K562 (cell line): ENCODE results near the gene DLAT. TPM values are rescaled to one million over a fixed set of nuclear protein-coding genes. Genes with fewer than 3 reads are reported as not detected.
A peak's percentile ranks its signal among the peaks of the same experiment; 100 is the strongest.

Source experiments
- ATF6 ChIP-seq: sonication (generic); formaldehyde crosslinking; IDR thresholded peaks from 2 replicates; pipeline ENCODE4 v1.4.0; 2020; ENCODE audit warnings: mild to moderate bottlenecking, missing genetic modification reagents
- CTBP1 ChIP-seq: fragments of 450-650 bp; IDR thresholded peaks from 2 replicates; pipeline ENCODE4 v1.6.1; 2016; ENCODE audit warnings: borderline replicate concordance
- ESRRA ChIP-seq: fragments of 450-650 bp; IDR thresholded peaks from 2 replicates; pipeline ENCODE4 v1.6.1; 2014; ENCODE audit warnings: low read depth, mild to moderate bottlenecking, moderate library complexity, borderline replicate concordance
- FOXJ2 ChIP-seq: fragments of 200-800 bp; sonication (Bioruptor generic); IDR thresholded peaks from 2 replicates; pipeline ENCODE4 v1.6.1; 2016; ENCODE audit warnings: missing genetic modification characterization, missing compliant biosample characterization
- FOXK2 ChIP-seq, 2 experiments: fragments of 450-650 bp; IDR thresholded peaks in 1 of 2; conservative IDR thresholded peaks in 1 of 2; 2 replicates each; pipeline ENCODE4 v1.6.1; 2016; ENCODE audit warnings: low read depth in 2 of 2, mild to moderate bottlenecking in 1 of 2
- FOXM1 ChIP-seq, 2 experiments: fragments of 450-650 bp in 1 of 2; sonication (generic) in 1 of 2; formaldehyde crosslinking in 1 of 2; IDR thresholded peaks; 2 replicates each; pipeline versions ENCODE4 v1.6.1 to v1.9.0; 2017 to 2022; ENCODE audit warnings: low read depth in 2 of 2, mild to moderate bottlenecking in 2 of 2, missing genetic modification reagents in 1 of 2, moderate library complexity in 1 of 2
- HDAC8 ChIP-seq: fragments of 450-650 bp; IDR thresholded peaks from 2 replicates; pipeline ENCODE4 v1.6.1; 2016; ENCODE audit warnings: mild to moderate bottlenecking, missing genetic modification characterization, moderate library complexity, missing compliant biosample characterization
- KAT8 ChIP-seq: fragments of 450-650 bp; IDR thresholded peaks from 2 replicates; pipeline ENCODE4 v1.6.1; 2016; ENCODE audit warnings: low read depth, mild to moderate bottlenecking
- PHF20 ChIP-seq: fragments of 450-650 bp; IDR thresholded peaks from 2 replicates; pipeline ENCODE4 v1.6.1; 2018; ENCODE audit not compliant: partially characterized antibody
- POLR2A ChIP-seq: fragments of 450-650 bp; conservative IDR thresholded peaks from 2 replicates; pipeline ENCODE4 v1.6.1; 2016
- ZBTB1 ChIP-seq: sonication (generic); formaldehyde crosslinking; IDR thresholded peaks from 2 replicates; pipeline ENCODE4 v1.8.1; 2023; ENCODE audit warnings: missing genetic modification reagents, low read depth, mild to moderate bottlenecking, borderline replicate concordance
- ZFX ChIP-seq: sonication (generic); formaldehyde crosslinking; IDR thresholded peaks from 2 replicates; pipeline ENCODE4 v1.8.0; 2022; ENCODE audit warnings: mild to moderate bottlenecking, missing genetic modification reagents, moderate library complexity
- ZNF384 ChIP-seq: IDR thresholded peaks from 2 replicates; pipeline ENCODE4 v1.6.1; 2012; ENCODE audit warnings: low read depth, low read length, improper control_type of control experiment
- ZNF639 ChIP-seq, 2 experiments: fragments of 200-800 bp in 1 of 2; sonication (Bioruptor generic) in 1 of 2; sonication (generic) in 1 of 2; formaldehyde crosslinking in 1 of 2; IDR thresholded peaks in 1 of 2; conservative IDR thresholded peaks in 1 of 2; 2 replicates each; pipeline versions ENCODE4 v1.5.0 to v1.6.1; 2016 to 2020; ENCODE audit warnings: missing compliant biosample characterization in 1 of 2, missing genetic modification characterization in 1 of 2, missing genetic modification reagents in 1 of 2
- polyA plus RNA-seq, 8 experiments: library from polyadenylated mRNA; depleted of rRNA in 4 of 8; stranded (reverse) in 5 of 8; unstranded in 3 of 8; fragments of >200 nt; fragmentation: Nextera tagmentation in 2 of 8; fragmentation: Illumina TruSeq in 1 of 8; extraction: Ambion mirVana in 2 of 8; extraction: Trizol in 1 of 8; gene quantifications; 2 replicates each; pipeline versions ENCODE4 v1.2.1 to v1.2.3, GENCODE V29; 2011 to 2014; ENCODE audit warnings: inconsistent platforms in 1 of 8, missing spikeins in 1 of 8
- total RNA-seq, 7 experiments: library from RNA; depleted of rRNA in 6 of 7; stranded (reverse); fragments of >200 nt in 6 of 7; fragmentation: Illumina TruSeq in 2 of 7; extraction: Trizol in 2 of 7; gene quantifications; 2 replicates each; pipeline versions ENCODE4 v1.2.1 to v1.2.3, GENCODE V29; 2011 to 2021; ENCODE audit warnings: low replicate concordance in 1 of 7
- TF ChIP-seq, protein P1 (sequence below): fragments of 450-650 bp; IDR thresholded peaks from 2 replicates; pipeline ENCODE4 v1.6.1; 2017; ENCODE audit warnings: antibody characterized with exemption, mild to moderate bottlenecking

DLAT gene
- total and polyA plus RNA-seq, 9 of the 15 experiments (the other 6 are each of a cell fraction or from before 2014, with no cell fraction given): 41.7 to 152 (median 105) TPM

DNA sequence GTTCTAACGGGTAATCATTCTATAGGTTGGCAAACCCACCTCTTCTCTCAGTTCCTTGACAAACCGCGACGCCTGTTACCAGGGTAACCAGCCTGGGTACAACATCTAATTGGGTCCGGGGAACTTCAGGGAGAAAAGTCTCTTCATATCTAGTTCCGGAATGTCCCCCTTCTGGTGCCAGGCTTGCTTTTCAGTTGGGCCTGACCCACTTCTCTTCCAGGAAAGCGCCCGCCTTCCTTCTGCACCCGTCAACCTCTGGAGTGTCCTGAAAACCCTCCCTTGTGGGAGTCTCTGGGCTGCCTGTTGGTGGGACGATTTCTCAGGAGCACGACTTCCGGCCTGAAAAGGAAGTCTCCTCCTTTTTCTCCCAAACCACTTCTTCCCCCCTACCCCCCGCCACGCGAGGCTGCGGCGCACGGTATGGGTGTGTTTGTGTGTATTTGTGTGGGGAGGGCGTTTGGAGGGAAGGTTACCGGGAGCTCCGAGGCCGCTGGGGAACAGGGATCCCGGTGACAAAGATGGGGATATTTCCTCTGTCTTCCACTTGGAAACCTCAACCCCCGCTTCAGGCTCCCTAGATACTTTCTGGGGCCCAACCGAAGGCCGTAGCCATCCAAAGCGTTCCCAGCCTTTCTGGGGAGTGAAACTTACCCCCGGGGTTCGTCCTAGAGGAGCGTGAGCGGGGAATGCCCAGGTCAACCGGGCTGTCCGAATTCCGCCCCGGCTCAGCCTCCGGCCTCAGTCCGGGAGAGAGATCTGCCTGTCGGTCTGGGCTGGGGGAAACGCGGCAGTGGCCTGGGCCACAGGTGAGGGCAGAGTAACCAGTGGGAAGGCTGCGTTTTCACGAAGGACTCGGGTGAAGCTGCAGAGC is 49.0 kb downstream of the DLAT start, which contains the start of the genes NKAPD1 and PIH1D2 (continued):
- peak in 1 of 2 experiments; percentile 25; a peak in 1 of 4 replicates for TF ChIP-seq ZNF639 (CRISPR knock-in tag; conservative IDR thresholded peaks at IDR 0.05 in 1 of 2, IDR thresholded peaks at IDR 0.05 in 1 of 2)
- 0 out of 2 replicates have a peak, but pooled peaks have one; percentile 69 for TF ChIP-seq KAT8
- TF ChIP-seq HDAC8 (tag): peak; percentile 80; the same call in 1 of the 2 replicates
- peak; percentile 84 for TF ChIP-seq ESRRA
- TF ChIP-seq ZNF384: 0 out of 2 replicates have a peak, but pooled peaks have one; percentile 32
- TF ChIP-seq ATF6 (CRISPR knock-in tag): 0 out of 2 replicates have a peak, but pooled peaks have one; percentile 73
- peak; percentile 89 to 90; a peak in 3 of 4 replicates for TF ChIP-seq FOXK2 (conservative IDR thresholded peaks at IDR 0.05 in 1 of 2, IDR thresholded peaks at IDR 0.05 in 1 of 2; ENCODE audit: low read depth in 2 of 2)
- TF ChIP-seq FOXJ2 (tag): peak; percentile 71; the same call in 1 of the 2 replicates
- TF ChIP-seq POLR2A: peak; percentile 79
- TF ChIP-seq ZBTB1 (CRISPR knock-in tag): peak; percentile 77; the same call in 1 of the 2 replicates
- TF ChIP-seq PHF20: peak; percentile 97
- peak; percentile 67; the same call in 1 of the 2 replicates for TF ChIP-seq FOXM1 (IDR thresholded peaks at IDR 0.05; ENCODE audit: low read depth)
- TF ChIP-seq FOXM1 (CRISPR knock-in tag; IDR thresholded peaks at IDR 0.05; ENCODE audit: low read depth): no peak
- TF ChIP-seq ZFX (CRISPR knock-in tag): peak; percentile 80
- TF ChIP-seq, protein P1, sequence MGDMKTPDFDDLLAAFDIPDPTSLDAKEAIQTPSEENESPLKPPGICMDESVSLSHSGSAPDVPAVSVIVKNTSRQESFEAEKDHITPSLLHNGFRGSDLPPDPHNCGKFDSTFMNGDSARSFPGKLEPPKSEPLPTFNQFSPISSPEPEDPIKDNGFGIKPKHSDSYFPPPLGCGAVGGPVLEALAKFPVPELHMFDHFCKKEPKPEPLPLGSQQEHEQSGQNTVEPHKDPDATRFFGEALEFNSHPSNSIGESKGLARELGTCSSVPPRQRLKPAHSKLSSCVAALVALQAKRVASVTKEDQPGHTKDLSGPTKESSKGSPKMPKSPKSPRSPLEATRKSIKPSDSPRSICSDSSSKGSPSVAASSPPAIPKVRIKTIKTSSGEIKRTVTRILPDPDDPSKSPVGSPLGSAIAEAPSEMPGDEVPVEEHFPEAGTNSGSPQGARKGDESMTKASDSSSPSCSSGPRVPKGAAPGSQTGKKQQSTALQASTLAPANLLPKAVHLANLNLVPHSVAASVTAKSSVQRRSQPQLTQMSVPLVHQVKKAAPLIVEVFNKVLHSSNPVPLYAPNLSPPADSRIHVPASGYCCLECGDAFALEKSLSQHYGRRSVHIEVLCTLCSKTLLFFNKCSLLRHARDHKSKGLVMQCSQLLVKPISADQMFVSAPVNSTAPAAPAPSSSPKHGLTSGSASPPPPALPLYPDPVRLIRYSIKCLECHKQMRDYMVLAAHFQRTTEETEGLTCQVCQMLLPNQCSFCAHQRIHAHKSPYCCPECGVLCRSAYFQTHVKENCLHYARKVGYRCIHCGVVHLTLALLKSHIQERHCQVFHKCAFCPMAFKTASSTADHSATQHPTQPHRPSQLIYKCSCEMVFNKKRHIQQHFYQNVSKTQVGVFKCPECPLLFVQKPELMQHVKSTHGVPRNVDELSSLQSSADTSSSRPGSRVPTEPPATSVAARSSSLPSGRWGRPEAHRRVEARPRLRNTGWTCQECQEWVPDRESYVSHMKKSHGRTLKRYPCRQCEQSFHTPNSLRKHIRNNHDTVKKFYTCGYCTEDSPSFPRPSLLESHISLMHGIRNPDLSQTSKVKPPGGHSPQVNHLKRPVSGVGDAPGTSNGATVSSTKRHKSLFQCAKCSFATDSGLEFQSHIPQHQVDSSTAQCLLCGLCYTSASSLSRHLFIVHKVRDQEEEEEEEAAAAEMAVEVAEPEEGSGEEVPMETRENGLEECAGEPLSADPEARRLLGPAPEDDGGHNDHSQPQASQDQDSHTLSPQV: 0 out of 2 replicates have a peak, but pooled peaks have one; percentile 10
- TF ChIP-seq CTBP1: peak; percentile 84
